GM23338 (cell line): ENCODE measurements around the gene COBLL1. TPM values are rescaled to one million over a fixed set of nuclear protein-coding genes. Genes with fewer than 3 reads are reported as not detected.

Experiments
- ATAC-seq: fragments of 200-7000 bp; cut with Tn5 transposase; 3 replicates; pipeline ENCODE4 v1.9.1; 2020
- DNase-seq: peaks from one replicate; pipeline ENCODE4 v3.0.0-alpha.2; 2015; ENCODE audit warnings: low spot score
- H2AFZ ChIP-seq: fragments of 200-600 bp; sonication (generic); 2 replicates; pipeline ENCODE4 v1.8.0; 2016; ENCODE audit warnings: antibody characterized with exemption, mild to moderate bottlenecking, moderate library complexity
- H3F3A ChIP-seq: fragments of 200-600 bp; sonication (generic); replicated peaks from 2 replicates; pipeline ENCODE4 v1.8.0; 2017; ENCODE audit warnings: antibody characterized with exemption, mixed run types, low read depth
- H3K27ac ChIP-seq: fragments of 200-600 bp; sonication (generic); 2 replicates; pipeline ENCODE4 v1.6.1; 2016; ENCODE audit warnings: low read depth
- H3K27me3 ChIP-seq: fragments of 200-600 bp; sonication (generic); 2 replicates; pipeline ENCODE4 v1.8.0; 2016; ENCODE audit warnings: mild to moderate bottlenecking, mixed run types, moderate library complexity; ENCODE audit not compliant: insufficient read depth
- H3K36me3 ChIP-seq: fragments of 200-600 bp; sonication (generic); 2 replicates; pipeline ENCODE4 v1.8.0; 2016; ENCODE audit warnings: mild to moderate bottlenecking; ENCODE audit not compliant: insufficient read depth
- H3K4me1 ChIP-seq: fragments of 200-600 bp; sonication (generic); 2 replicates; pipeline ENCODE4 v1.8.0; 2016; ENCODE audit warnings: mild to moderate bottlenecking, moderate library complexity; ENCODE audit not compliant: insufficient read depth
- H3K4me2 ChIP-seq: fragments of 200-600 bp; sonication (generic); 2 replicates; pipeline ENCODE4 v1.7.1; 2017; ENCODE audit warnings: mixed run types
- H3K4me3 ChIP-seq: fragments of 200-600 bp; sonication (generic); 2 replicates; pipeline ENCODE4 v1.6.1; 2016; ENCODE audit warnings: mixed run types
- H3K79me2 ChIP-seq: fragments of 200-600 bp; sonication (generic); replicated peaks from 2 replicates; pipeline ENCODE4 v1.8.0; 2017; ENCODE audit warnings: mild to moderate bottlenecking; ENCODE audit not compliant: insufficient read depth
- H3K9me2 ChIP-seq: fragments of 200-600 bp; sonication (generic); 2 replicates; pipeline ENCODE4 v1.8.0; 2017; ENCODE audit not compliant: insufficient read depth
- H4K20me1 ChIP-seq: fragments of 200-600 bp; sonication (generic); replicated peaks from 2 replicates; pipeline ENCODE4 v1.8.0; 2017; ENCODE audit warnings: mild to moderate bottlenecking; ENCODE audit not compliant: insufficient read depth
- H3K27ac Mint-ChIP-seq: 2 replicates; pipeline ENCODE4 v1.8.0; 2020; ENCODE audit warnings: inconsistent platforms, mild to moderate bottlenecking, moderate library complexity, mixed read lengths
- H3K27me3 Mint-ChIP-seq: 3 replicates; pipeline ENCODE4 v1.8.0; 2022; ENCODE audit warnings: low read depth, mild to moderate bottlenecking, moderate library complexity, mixed read lengths, inconsistent platforms; ENCODE audit not compliant: insufficient read depth, poor library complexity
- H3K36me3 Mint-ChIP-seq: 3 replicates; pipeline ENCODE4 v1.8.0; 2021; ENCODE audit warnings: low read depth, mild to moderate bottlenecking, inconsistent platforms, moderate library complexity, mixed read lengths
- H3K4me1 Mint-ChIP-seq: 3 replicates; pipeline ENCODE4 v1.8.0; 2020; ENCODE audit warnings: mild to moderate bottlenecking, inconsistent platforms, mixed read lengths
- H3K4me3 Mint-ChIP-seq: 3 replicates; pipeline ENCODE4 v1.8.0; 2021; ENCODE audit warnings: moderate library complexity, mild to moderate bottlenecking, inconsistent platforms, mixed read lengths
- H3K9me3 Mint-ChIP-seq: 3 replicates; pipeline ENCODE4 v1.8.0; 2020; ENCODE audit warnings: moderate library complexity, mild to moderate bottlenecking, inconsistent platforms, mixed read lengths
- CREB1 ChIP-seq: fragments of 250-450 bp; sonication (Bioruptor Pico); IDR thresholded peaks from 2 replicates; pipeline ENCODE4 v1.5.0; 2020; ENCODE audit warnings: low read depth, mild to moderate bottlenecking, moderate library complexity
- EZH2phosphoT487 ChIP-seq: fragments of 200-600 bp; sonication (generic); IDR thresholded peaks from one replicate; pipeline ENCODE4 v1.8.1; 2018; ENCODE audit warnings: antibody characterized with exemption; ENCODE audit not compliant: unreplicated experiment
- JUNB ChIP-seq: IDR thresholded peaks from one replicate; pipeline ENCODE4 v1.6.1; 2016; ENCODE audit warnings: antibody characterized with exemption; ENCODE audit not compliant: unreplicated experiment
- NANOG ChIP-seq: IDR thresholded peaks from 2 replicates; pipeline ENCODE4 v1.6.1; 2016; ENCODE audit warnings: antibody characterized with exemption, borderline replicate concordance
- POLR2AphosphoS5 ChIP-seq: IDR thresholded peaks from 2 replicates; pipeline ENCODE4 v1.6.1; 2016; ENCODE audit warnings: antibody characterized with exemption, low read depth
- STAT1 ChIP-seq: IDR thresholded peaks from one replicate; pipeline ENCODE4 v1.6.1; 2016; ENCODE audit warnings: antibody characterized with exemption; ENCODE audit not compliant: unreplicated experiment
- ZNF331 ChIP-seq: fragments of 250-450 bp; sonication (Bioruptor Pico); IDR thresholded peaks from 2 replicates; pipeline ENCODE4 v1.5.0; 2020; ENCODE audit warnings: low read depth, mild to moderate bottlenecking, moderate library complexity
- polyA plus RNA-seq: library from polyadenylated mRNA; unstranded; fragments of >200 nt; fragmentation: Nextera tagmentation; extraction: Ambion mirVana; gene quantifications from 2 replicates; pipeline ENCODE4 v1.2.1, GENCODE V29; 2016
- total RNA-seq: library from RNA; depleted of rRNA; stranded (reverse); fragments of >200 nt; shearing (Covaris generic); gene quantifications from 2 replicates; pipeline ENCODE4 v1.2.3, GENCODE V29; 2014
- TF ChIP-seq, protein P1 (sequence below): fragments of 250-450 bp; sonication (Bioruptor Pico); IDR thresholded peaks from 2 replicates; pipeline ENCODE4 v1.5.0; 2020; ENCODE audit warnings: mild to moderate bottlenecking, moderate library complexity
- TF ChIP-seq, protein P2 (sequence below), 2 experiments: fragments of 200-600 bp in 1 of 2; sonication (generic) in 1 of 2; conservative IDR thresholded peaks; 2 replicates each; pipeline versions ENCODE4 v1.5.1 to v1.6.1; 2016 to 2017; ENCODE audit warnings: antibody characterized with exemption in 2 of 2, low read depth in 2 of 2, mild to moderate bottlenecking in 2 of 2, moderate library complexity in 1 of 2
- TF ChIP-seq, protein P3 (sequence below): IDR thresholded peaks from one replicate; pipeline ENCODE4 v1.6.1; 2018; ENCODE audit warnings: antibody characterized with exemption; ENCODE audit not compliant: unreplicated experiment

COBLL1 gene
- total and polyA plus RNA-seq, 2 experiments from 2014 or later: 2.9 to 7.4 TPM

DNA sequence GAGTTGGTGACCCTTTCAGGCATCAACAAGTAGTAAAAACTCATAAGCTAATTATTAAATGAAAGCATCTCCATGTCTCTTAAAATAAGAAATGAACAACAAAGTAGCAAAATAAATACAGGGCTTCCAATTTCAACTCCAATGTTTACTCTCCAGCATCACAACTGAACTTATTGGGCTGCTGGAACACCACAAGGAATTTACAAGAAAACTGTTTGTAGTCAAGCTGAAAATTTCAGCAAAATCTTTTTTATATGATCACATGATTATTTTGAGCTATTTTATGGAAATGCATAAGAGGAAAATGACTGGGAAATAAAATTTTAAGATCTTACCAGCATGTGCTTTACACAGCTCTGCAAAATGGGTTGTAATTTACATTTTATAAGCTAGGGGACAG lies 28.1 kb downstream of the COBLL1 start (continued):
- TF ChIP-seq, protein P1, sequence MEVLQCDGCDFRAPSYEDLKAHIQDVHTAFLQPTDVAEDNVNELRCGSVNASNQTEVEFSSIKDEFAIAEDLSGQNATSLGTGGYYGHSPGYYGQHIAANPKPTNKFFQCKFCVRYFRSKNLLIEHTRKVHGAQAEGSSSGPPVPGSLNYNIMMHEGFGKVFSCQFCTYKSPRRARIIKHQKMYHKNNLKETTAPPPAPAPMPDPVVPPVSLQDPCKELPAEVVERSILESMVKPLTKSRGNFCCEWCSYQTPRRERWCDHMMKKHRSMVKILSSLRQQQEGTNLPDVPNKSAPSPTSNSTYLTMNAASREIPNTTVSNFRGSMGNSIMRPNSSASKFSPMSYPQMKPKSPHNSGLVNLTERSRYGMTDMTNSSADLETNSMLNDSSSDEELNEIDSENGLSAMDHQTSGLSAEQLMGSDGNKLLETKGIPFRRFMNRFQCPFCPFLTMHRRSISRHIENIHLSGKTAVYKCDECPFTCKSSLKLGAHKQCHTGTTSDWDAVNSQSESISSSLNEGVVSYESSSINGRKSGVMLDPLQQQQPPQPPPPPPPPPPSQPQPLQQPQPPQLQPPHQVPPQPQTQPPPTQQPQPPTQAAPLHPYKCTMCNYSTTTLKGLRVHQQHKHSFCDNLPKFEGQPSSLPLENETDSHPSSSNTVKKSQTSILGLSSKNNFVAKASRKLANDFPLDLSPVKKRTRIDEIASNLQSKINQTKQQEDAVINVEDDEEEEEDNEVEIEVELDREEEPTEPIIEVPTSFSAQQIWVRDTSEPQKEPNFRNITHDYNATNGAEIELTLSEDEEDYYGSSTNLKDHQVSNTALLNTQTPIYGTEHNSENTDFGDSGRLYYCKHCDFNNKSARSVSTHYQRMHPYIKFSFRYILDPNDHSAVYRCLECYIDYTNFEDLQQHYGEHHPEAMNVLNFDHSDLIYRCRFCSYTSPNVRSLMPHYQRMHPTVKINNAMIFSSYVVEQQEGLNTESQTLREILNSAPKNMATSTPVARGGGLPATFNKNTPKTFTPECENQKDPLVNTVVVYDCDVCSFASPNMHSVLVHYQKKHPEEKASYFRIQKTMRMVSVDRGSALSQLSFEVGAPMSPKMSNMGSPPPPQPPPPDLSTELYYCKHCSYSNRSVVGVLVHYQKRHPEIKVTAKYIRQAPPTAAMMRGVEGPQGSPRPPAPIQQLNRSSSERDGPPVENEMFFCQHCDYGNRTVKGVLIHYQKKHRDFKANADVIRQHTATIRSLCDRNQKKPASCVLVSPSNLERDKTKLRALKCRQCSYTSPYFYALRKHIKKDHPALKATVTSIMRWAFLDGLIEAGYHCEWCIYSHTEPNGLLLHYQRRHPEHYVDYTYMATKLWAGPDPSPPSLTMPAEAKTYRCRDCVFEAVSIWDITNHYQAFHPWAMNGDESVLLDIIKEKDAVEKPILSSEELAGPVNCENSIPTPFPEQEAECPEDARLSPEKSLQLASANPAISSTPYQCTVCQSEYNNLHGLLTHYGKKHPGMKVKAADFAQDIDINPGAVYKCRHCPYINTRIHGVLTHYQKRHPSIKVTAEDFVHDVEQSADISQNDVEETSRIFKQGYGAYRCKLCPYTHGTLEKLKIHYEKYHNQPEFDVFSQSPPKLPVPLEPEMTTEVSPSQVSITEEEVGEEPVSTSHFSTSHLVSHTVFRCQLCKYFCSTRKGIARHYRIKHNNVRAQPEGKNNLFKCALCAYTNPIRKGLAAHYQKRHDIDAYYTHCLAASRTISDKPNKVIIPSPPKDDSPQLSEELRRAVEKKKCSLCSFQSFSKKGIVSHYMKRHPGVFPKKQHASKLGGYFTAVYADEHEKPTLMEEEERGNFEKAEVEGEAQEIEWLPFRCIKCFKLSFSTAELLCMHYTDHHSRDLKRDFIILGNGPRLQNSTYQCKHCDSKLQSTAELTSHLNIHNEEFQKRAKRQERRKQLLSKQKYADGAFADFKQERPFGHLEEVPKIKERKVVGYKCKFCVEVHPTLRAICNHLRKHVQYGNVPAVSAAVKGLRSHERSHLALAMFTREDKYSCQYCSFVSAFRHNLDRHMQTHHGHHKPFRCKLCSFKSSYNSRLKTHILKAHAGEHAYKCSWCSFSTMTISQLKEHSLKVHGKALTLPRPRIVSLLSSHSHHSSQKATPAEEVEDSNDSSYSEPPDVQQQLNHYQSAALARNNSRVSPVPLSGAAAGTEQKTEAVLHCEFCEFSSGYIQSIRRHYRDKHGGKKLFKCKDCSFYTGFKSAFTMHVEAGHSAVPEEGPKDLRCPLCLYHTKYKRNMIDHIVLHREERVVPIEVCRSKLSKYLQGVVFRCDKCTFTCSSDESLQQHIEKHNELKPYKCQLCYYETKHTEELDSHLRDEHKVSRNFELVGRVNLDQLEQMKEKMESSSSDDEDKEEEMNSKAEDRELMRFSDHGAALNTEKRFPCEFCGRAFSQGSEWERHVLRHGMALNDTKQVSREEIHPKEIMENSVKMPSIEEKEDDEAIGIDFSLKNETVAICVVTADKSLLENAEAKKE (CRISPR knock-in tag): no peak
- no peak for TF ChIP-seq ZNF331 (CRISPR knock-in tag)
- no peak for TF ChIP-seq NANOG
- no peak for TF ChIP-seq EZH2phosphoT487
- no peak for TF ChIP-seq JUNB
- TF ChIP-seq, protein P2, sequence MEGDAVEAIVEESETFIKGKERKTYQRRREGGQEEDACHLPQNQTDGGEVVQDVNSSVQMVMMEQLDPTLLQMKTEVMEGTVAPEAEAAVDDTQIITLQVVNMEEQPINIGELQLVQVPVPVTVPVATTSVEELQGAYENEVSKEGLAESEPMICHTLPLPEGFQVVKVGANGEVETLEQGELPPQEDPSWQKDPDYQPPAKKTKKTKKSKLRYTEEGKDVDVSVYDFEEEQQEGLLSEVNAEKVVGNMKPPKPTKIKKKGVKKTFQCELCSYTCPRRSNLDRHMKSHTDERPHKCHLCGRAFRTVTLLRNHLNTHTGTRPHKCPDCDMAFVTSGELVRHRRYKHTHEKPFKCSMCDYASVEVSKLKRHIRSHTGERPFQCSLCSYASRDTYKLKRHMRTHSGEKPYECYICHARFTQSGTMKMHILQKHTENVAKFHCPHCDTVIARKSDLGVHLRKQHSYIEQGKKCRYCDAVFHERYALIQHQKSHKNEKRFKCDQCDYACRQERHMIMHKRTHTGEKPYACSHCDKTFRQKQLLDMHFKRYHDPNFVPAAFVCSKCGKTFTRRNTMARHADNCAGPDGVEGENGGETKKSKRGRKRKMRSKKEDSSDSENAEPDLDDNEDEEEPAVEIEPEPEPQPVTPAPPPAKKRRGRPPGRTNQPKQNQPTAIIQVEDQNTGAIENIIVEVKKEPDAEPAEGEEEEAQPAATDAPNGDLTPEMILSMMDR (conservative IDR thresholded peaks at IDR 0.05; ENCODE audit: low read depth in 2 of 2): no peak
- TF ChIP-seq POLR2AphosphoS5: no peak
- TF ChIP-seq CREB1 (CRISPR knock-in tag): no peak

DNA sequence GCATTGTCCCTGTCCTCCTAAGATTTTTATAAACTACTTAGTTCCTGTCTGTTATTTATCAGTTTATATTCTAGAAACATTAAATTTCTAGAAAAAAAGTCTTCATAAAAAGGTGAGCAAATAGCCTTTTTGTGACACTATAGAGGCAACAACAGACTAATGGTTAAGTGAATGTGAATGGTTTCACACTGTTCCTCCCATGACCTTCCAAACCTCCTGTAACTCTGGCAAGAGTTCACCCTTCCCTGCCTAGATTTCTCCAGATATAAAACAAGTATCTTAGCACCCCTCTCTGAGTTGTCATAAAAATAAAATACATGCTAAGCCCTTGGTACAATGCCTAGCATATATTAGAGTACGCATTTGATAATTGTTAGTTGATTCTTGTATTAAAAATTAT lies 29.2 kb downstream of the COBLL1 start:
- Histone ChIP-seq H3K79me2 (no peaks in the 10 kb centered on the region), H2AFZ (no peak overlapping the region), H3K9me2 (0 out of 2 replicates have a peak, but pooled peaks cover under 1% of the 10 kb centered on the region), H3K36me3 (no peaks in the 10 kb centered on the region), H3K27me3 (no peaks in the 10 kb centered on the region), H3K4me1 (no peaks in the 10 kb centered on the region), H3K27ac (no peak overlapping the region), H3K4me3 (no peak overlapping the region), H3K4me2 (no peak overlapping the region), H3F3A (no peaks in the 10 kb centered on the region), H4K20me1 (no peaks in the 10 kb centered on the region)
- Mint-ChIP-seq H3K36me3 (no peaks in the 10 kb centered on the region), H3K4me3 (no peak overlapping the region), H3K27ac (no peak overlapping the region), H3K9me3 (no peaks in the 10 kb centered on the region), H3K4me1 (no peaks in the 10 kb centered on the region), H3K27me3 (no peaks in the 10 kb centered on the region)
- DNase-seq (no peak), ATAC-seq (no peak)
- TF ChIP-seq NANOG (no peak), JUNB (no peak), POLR2AphosphoS5 (no peak), ZNF331 (CRISPR knock-in tag) (no peak), STAT1 (no peak), CREB1 (CRISPR knock-in tag) (no peak)
- TF ChIP-seq, protein P2 (conservative IDR thresholded peaks at IDR 0.05; ENCODE audit: low read depth in 2 of 2): no peak
- TF ChIP-seq, protein P3, sequence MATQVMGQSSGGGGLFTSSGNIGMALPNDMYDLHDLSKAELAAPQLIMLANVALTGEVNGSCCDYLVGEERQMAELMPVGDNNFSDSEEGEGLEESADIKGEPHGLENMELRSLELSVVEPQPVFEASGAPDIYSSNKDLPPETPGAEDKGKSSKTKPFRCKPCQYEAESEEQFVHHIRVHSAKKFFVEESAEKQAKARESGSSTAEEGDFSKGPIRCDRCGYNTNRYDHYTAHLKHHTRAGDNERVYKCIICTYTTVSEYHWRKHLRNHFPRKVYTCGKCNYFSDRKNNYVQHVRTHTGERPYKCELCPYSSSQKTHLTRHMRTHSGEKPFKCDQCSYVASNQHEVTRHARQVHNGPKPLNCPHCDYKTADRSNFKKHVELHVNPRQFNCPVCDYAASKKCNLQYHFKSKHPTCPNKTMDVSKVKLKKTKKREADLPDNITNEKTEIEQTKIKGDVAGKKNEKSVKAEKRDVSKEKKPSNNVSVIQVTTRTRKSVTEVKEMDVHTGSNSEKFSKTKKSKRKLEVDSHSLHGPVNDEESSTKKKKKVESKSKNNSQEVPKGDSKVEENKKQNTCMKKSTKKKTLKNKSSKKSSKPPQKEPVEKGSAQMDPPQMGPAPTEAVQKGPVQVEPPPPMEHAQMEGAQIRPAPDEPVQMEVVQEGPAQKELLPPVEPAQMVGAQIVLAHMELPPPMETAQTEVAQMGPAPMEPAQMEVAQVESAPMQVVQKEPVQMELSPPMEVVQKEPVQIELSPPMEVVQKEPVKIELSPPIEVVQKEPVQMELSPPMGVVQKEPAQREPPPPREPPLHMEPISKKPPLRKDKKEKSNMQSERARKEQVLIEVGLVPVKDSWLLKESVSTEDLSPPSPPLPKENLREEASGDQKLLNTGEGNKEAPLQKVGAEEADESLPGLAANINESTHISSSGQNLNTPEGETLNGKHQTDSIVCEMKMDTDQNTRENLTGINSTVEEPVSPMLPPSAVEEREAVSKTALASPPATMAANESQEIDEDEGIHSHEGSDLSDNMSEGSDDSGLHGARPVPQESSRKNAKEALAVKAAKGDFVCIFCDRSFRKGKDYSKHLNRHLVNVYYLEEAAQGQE: no peak
